K562 (cell line): Measurements from ENCODE around the gene ABCC5. TPM values are rescaled to one million over a fixed set of nuclear protein-coding genes. Genes with fewer than 3 reads are reported as not detected.

ENCODE experiments used
- ATAC-seq: fragments of 200-7000 bp; cut with Tn5 transposase; 3 replicates; pipeline ENCODE4 v1.9.1; 2020; ENCODE audit warnings: moderate library complexity
- BruUV-seq: library from RNA; stranded (reverse); fragments of 400-500 nt; replicated peaks from 2 replicates; lab custom pipeline; 2021; lab: Mats Ljungman, UMichigan
- CTCF ChIA-PET: fragments of 300-600 bp; formaldehyde crosslinking; extraction: SDS; loops from one replicate; lab custom pipeline; 2021; ENCODE audit warnings: low intra/inter-chr PET ratio; lab: Yijun Ruan, JAX
- POLR2A ChIA-PET: fragments of 300-600, 350-650 bp; sonication (Branson Sonifier 250); formaldehyde crosslinking; extraction: SDS; loops from one replicate; lab custom pipeline; 2021; ENCODE audit warnings: antibody characterized with exemption, inconsistent platforms; lab: Yijun Ruan, JAX
- DNase-seq, 4 experiments: peaks; one replicate each; pipeline versions ENCODE4 v3.0.0 to v3.0.0-alpha.2; 2011 to 2018; ENCODE audit warnings: low spot score in 3 of 4, mixed read lengths in 3 of 4; ENCODE audit errors: extremely low read depth in 1 of 4
- FAIRE-seq: peaks from 2 replicates; lab custom pipeline; 2011; peaks lifted over from hg19 to GRCh38; lab: Jason Lieb, UNC
- H2AFZ ChIP-seq: 2 replicates; pipeline ENCODE4 v1.6.0; 2011; ENCODE audit warnings: low read depth, low read length, control low read depth, inconsistent platforms
- H3K27ac ChIP-seq: fragments of 200-600 bp; 3 replicates; pipeline ENCODE4 v1.8.0; 2011; ENCODE audit warnings: low read depth, mild to moderate bottlenecking, control low read depth, inconsistent platforms, low read length, moderate library complexity, mixed read lengths; ENCODE audit errors: extremely low read depth
- H3K27me3 ChIP-seq, 2 experiments: fragments of 300-600 bp in 1 of 2; 2 replicates in 1 of 2; 3 replicates in 1 of 2; pipeline versions ENCODE4 v1.6.0 to v1.8.0; 2011; ENCODE audit warnings: inconsistent platforms in 2 of 2, low read length in 2 of 2, mild to moderate bottlenecking in 1 of 2, mixed read lengths in 1 of 2, moderate library complexity in 1 of 2; ENCODE audit not compliant: control insufficient read depth in 2 of 2, insufficient read depth in 2 of 2
- H3K36me3 ChIP-seq: fragments of 300-600 bp; 3 replicates; pipeline ENCODE4 v1.8.0; 2011; ENCODE audit warnings: mild to moderate bottlenecking, low read length, inconsistent platforms; ENCODE audit not compliant: control insufficient read depth, insufficient read depth
- H3K4me1 ChIP-seq, 2 experiments: fragments of 200-600 bp in 1 of 2; replicated peaks in 1 of 2; 2 replicates in 1 of 2; 3 replicates in 1 of 2; pipeline versions ENCODE4 v1.5.1 to v1.8.0; 2011; ENCODE audit warnings: inconsistent platforms in 2 of 2, low read length in 2 of 2, mild to moderate bottlenecking in 1 of 2, mixed read lengths in 1 of 2, moderate library complexity in 1 of 2; ENCODE audit not compliant: control insufficient read depth in 2 of 2, insufficient read depth in 2 of 2
- H3K4me2 ChIP-seq: 2 replicates; pipeline ENCODE4 v1.6.1; 2011; ENCODE audit warnings: low read length, control low read depth, inconsistent platforms, mixed read lengths; ENCODE audit not compliant: insufficient read depth
- H3K4me3 ChIP-seq: fragments of 200-600 bp; sonication (generic), shearing (Covaris generic); 2 replicates; pipeline ENCODE4 v1.5.1; 2016; ENCODE audit warnings: control low read depth, inconsistent platforms
- H3K79me2 ChIP-seq: fragments of 200-600 bp; 3 replicates; pipeline ENCODE4 v1.8.0; 2011; ENCODE audit warnings: low read length, inconsistent platforms; ENCODE audit not compliant: control insufficient read depth, insufficient read depth
- H3K9ac ChIP-seq, 2 experiments: 2 replicates each; pipeline versions ENCODE4 v1.6.0 to v1.6.1; 2011; ENCODE audit warnings: low read depth in 2 of 2, low read length in 2 of 2, control low read depth in 1 of 2, inconsistent platforms in 1 of 2, mild to moderate bottlenecking in 1 of 2, mixed read lengths in 1 of 2; ENCODE audit not compliant: insufficient read depth in 1 of 2
- H3K9me1 ChIP-seq: one replicate; pipeline ENCODE4 v1.6.0; 2011; ENCODE audit warnings: inconsistent platforms, mild to moderate bottlenecking, low read length, moderate library complexity; ENCODE audit not compliant: control insufficient read depth, insufficient read depth
- H3K9me3 ChIP-seq: replicated peaks from 2 replicates; pipeline ENCODE4 v1.5.1; 2011; ENCODE audit warnings: low read depth, low read length, inconsistent platforms; ENCODE audit not compliant: control insufficient read depth, insufficient read depth
- H4K20me1 ChIP-seq: replicated peaks from 2 replicates; pipeline ENCODE4 v1.6.1; 2011; ENCODE audit warnings: low read length, inconsistent platforms, mixed read lengths; ENCODE audit not compliant: control insufficient read depth, insufficient read depth
- BRF1 ChIP-seq: IDR thresholded peaks from 3 replicates; pipeline ENCODE4 v1.6.1; 2011; ENCODE audit warnings: borderline replicate concordance, mild to moderate bottlenecking; ENCODE audit not compliant: insufficient read length; ENCODE audit errors: extremely low read depth
- CC2D1A ChIP-seq: fragments of 450-650 bp; IDR thresholded peaks from 2 replicates; pipeline ENCODE4 v1.6.1; 2017; ENCODE audit warnings: mild to moderate bottlenecking
- HMG20A ChIP-seq: fragments of 450-650 bp; formaldehyde crosslinking; conservative IDR thresholded peaks from 2 replicates; pipeline ENCODE4 v1.4.0; 2020; ENCODE audit warnings: mild to moderate bottlenecking, mixed read lengths
- KLF13 ChIP-seq: fragments of 450-650 bp; IDR thresholded peaks from 2 replicates; pipeline ENCODE4 v1.6.1; 2016; ENCODE audit warnings: missing genetic modification characterization, low read depth, mild to moderate bottlenecking, missing compliant biosample characterization, moderate library complexity, borderline replicate concordance
- TOE1 ChIP-seq, 2 experiments: fragments of 450-650 bp in 1 of 2; sonication (generic) in 1 of 2; formaldehyde crosslinking in 1 of 2; IDR thresholded peaks; 2 replicates each; pipeline versions ENCODE4 v1.7.1 to v1.8.0; 2016 to 2022; ENCODE audit warnings: borderline replicate concordance in 2 of 2, mild to moderate bottlenecking in 2 of 2, antibody characterized with exemption in 1 of 2, inconsistent platforms in 1 of 2, low read depth in 1 of 2, missing genetic modification reagents in 1 of 2, moderate library complexity in 1 of 2
- USF1 ChIP-seq: sonication (generic); formaldehyde crosslinking; IDR thresholded peaks from 2 replicates; pipeline ENCODE4 v1.9.0; 2022; ENCODE audit warnings: mild to moderate bottlenecking, missing genetic modification reagents
- ZBTB9 ChIP-seq: fragments of 450-650 bp; formaldehyde crosslinking; IDR thresholded peaks from 2 replicates; pipeline ENCODE4 v1.4.0; 2020; ENCODE audit warnings: mild to moderate bottlenecking, moderate library complexity
- ZNF449 ChIP-seq: fragments of 250-450 bp; sonication (Bioruptor Pico); IDR thresholded peaks from 2 replicates; pipeline ENCODE4 v1.8.0; 2022; ENCODE audit warnings: moderate library complexity, mild to moderate bottlenecking, inconsistent platforms
- WGBS: fragments of 100-300 bp; shearing (Covaris generic); methylation state at CpG from one replicate; pipeline ENCODE4 v1.1.6; 2016; ENCODE audit warnings: low coverage, mixed read lengths; ENCODE audit not compliant: insufficient coverage; ENCODE audit errors: missing lambda C conversion rate; 5-methylcytosine and 5-hydroxymethylcytosine counted together
- in situ Hi-C: fragments of 300-500 bp; cut with MboI; formaldehyde crosslinking; loops from 4 replicates; pipeline ENCODE4 v1.15.0; 2018; ENCODE audit warnings: inconsistent platforms, mixed read lengths
- intact Hi-C: fragments of 100-400 bp; cut with micrococcal nuclease; formaldehyde crosslinking; loops from 2 replicates; pipeline ENCODE4 v1.14.2; 2022
- polyA plus RNA-seq, 8 experiments: library from polyadenylated mRNA; depleted of rRNA in 4 of 8; stranded (reverse) in 5 of 8; unstranded in 3 of 8; fragments of >200 nt; fragmentation: Nextera tagmentation in 2 of 8; fragmentation: Illumina TruSeq in 1 of 8; extraction: Ambion mirVana in 2 of 8; extraction: Trizol in 1 of 8; gene quantifications; 2 replicates each; pipeline versions ENCODE4 v1.2.1 to v1.2.3, GENCODE V29; 2011 to 2014; ENCODE audit warnings: inconsistent platforms in 1 of 8, missing spikeins in 1 of 8
- total RNA-seq, 7 experiments: library from RNA; depleted of rRNA in 6 of 7; stranded (reverse); fragments of >200 nt in 6 of 7; fragmentation: Illumina TruSeq in 2 of 7; extraction: Trizol in 2 of 7; gene quantifications; 2 replicates each; pipeline versions ENCODE4 v1.2.1 to v1.2.3, GENCODE V29; 2011 to 2021; ENCODE audit warnings: low replicate concordance in 1 of 7

The ABCC5 gene
- total and polyA plus RNA-seq, 9 of the 15 experiments (the other 6 are each of a cell fraction or from before 2014, with no cell fraction given) = 22.0 to 53.0 (median 41.9) TPM

GRCh38 chr3:183871541-183871940 is 146.1 kb downstream of the ABCC5 start:
- CTCF ChIA-PET = no interaction called here
- H3K9ac ChIP-seq = no peak overlapping the region
- 0 out of 2 replicates have a peak, but pooled peaks cover 6% of the 10 kb centered on the region for H4K20me1 ChIP-seq
- H3K27me3 ChIP-seq = no peaks in the 10 kb centered on the region
- no peak overlapping the region for H3K4me2 ChIP-seq
- H3K79me2 ChIP-seq = peaks cover 65% of the 10 kb centered on the region
- 64% methylated on average over 2 of the region's 2 CpGs for WGBS
- no TSS peak for BruUV-seq
- in situ Hi-C loops = no loop called here
- peaks cover 0 to 2% of the 10 kb centered on the region in 2 experiments; a peak in 1 of 5 replicates for H3K4me1 ChIP-seq
- no peak overlapping the region for H3K4me3 ChIP-seq
- no peak for TF ChIP-seq TOE1 (IDR thresholded peaks at IDR 0.05; ENCODE audit: borderline replicate concordance)
- no peak for TF ChIP-seq TOE1 (CRISPR knock-in tag; IDR thresholded peaks at IDR 0.05; ENCODE audit: borderline replicate concordance, low read depth)
- no peak for TF ChIP-seq CC2D1A
- no peak for TF ChIP-seq BRF1
- TF ChIP-seq KLF13 = no peak
- no peak for TF ChIP-seq HMG20A (CRISPR knock-in tag)
- TF ChIP-seq ZBTB9 (CRISPR knock-in tag) = no peak
- TF ChIP-seq ZNF449 (CRISPR knock-in tag) = no peak
- TF ChIP-seq USF1 = no peak
- TF ChIP-seq, all 486 proteins: peak for 0
- peaks cover 12% of the 10 kb centered on the region for H3K9me1 ChIP-seq
- intact Hi-C loops = no loop called here
- POLR2A ChIA-PET = no interaction called here
- DNase-seq = no peak
- FAIRE-seq = no peak
- no peak overlapping the region for H3K27ac ChIP-seq
- H2AFZ ChIP-seq = no peak overlapping the region
- ATAC-seq = no peak
- peaks cover 34% of the 10 kb centered on the region; the same call in 2 of the 3 replicates for H3K36me3 ChIP-seq
- no peaks in the 10 kb centered on the region for H3K9me3 ChIP-seq
